GM23338 (cell line): ENCODE data around the gene MTA1. TPM values are rescaled to one million over a fixed set of nuclear protein-coding genes. Genes with fewer than 3 reads are reported as not detected.
A peak's percentile ranks its signal among the peaks of the same experiment; 100 is the strongest.

ENCODE experiments used
- ATAC-seq: fragments of 200-7000 bp; cut with Tn5 transposase; 3 replicates; pipeline ENCODE4 v1.9.1; 2020
- DNase-seq: peaks from one replicate; pipeline ENCODE4 v3.0.0-alpha.2; 2015; ENCODE audit warnings: low spot score
- H2AFZ ChIP-seq: fragments of 200-600 bp; sonication (generic); 2 replicates; pipeline ENCODE4 v1.8.0; 2016; ENCODE audit warnings: antibody characterized with exemption, mild to moderate bottlenecking, moderate library complexity
- H3F3A ChIP-seq: fragments of 200-600 bp; sonication (generic); replicated peaks from 2 replicates; pipeline ENCODE4 v1.8.0; 2017; ENCODE audit warnings: antibody characterized with exemption, mixed run types, low read depth
- H3K27ac ChIP-seq: fragments of 200-600 bp; sonication (generic); 2 replicates; pipeline ENCODE4 v1.6.1; 2016; ENCODE audit warnings: low read depth
- H3K27me3 ChIP-seq: fragments of 200-600 bp; sonication (generic); 2 replicates; pipeline ENCODE4 v1.8.0; 2016; ENCODE audit warnings: mild to moderate bottlenecking, mixed run types, moderate library complexity; ENCODE audit not compliant: insufficient read depth
- H3K36me3 ChIP-seq: fragments of 200-600 bp; sonication (generic); 2 replicates; pipeline ENCODE4 v1.8.0; 2016; ENCODE audit warnings: mild to moderate bottlenecking; ENCODE audit not compliant: insufficient read depth
- H3K4me1 ChIP-seq: fragments of 200-600 bp; sonication (generic); 2 replicates; pipeline ENCODE4 v1.8.0; 2016; ENCODE audit warnings: mild to moderate bottlenecking, moderate library complexity; ENCODE audit not compliant: insufficient read depth
- H3K4me2 ChIP-seq: fragments of 200-600 bp; sonication (generic); 2 replicates; pipeline ENCODE4 v1.7.1; 2017; ENCODE audit warnings: mixed run types
- H3K4me3 ChIP-seq: fragments of 200-600 bp; sonication (generic); 2 replicates; pipeline ENCODE4 v1.6.1; 2016; ENCODE audit warnings: mixed run types
- H3K79me2 ChIP-seq: fragments of 200-600 bp; sonication (generic); replicated peaks from 2 replicates; pipeline ENCODE4 v1.8.0; 2017; ENCODE audit warnings: mild to moderate bottlenecking; ENCODE audit not compliant: insufficient read depth
- H3K9me2 ChIP-seq: fragments of 200-600 bp; sonication (generic); 2 replicates; pipeline ENCODE4 v1.8.0; 2017; ENCODE audit not compliant: insufficient read depth
- H4K20me1 ChIP-seq: fragments of 200-600 bp; sonication (generic); replicated peaks from 2 replicates; pipeline ENCODE4 v1.8.0; 2017; ENCODE audit warnings: mild to moderate bottlenecking; ENCODE audit not compliant: insufficient read depth
- H3K27ac Mint-ChIP-seq: 2 replicates; pipeline ENCODE4 v1.8.0; 2020; ENCODE audit warnings: inconsistent platforms, mild to moderate bottlenecking, moderate library complexity, mixed read lengths
- H3K27me3 Mint-ChIP-seq: 3 replicates; pipeline ENCODE4 v1.8.0; 2022; ENCODE audit warnings: low read depth, mild to moderate bottlenecking, moderate library complexity, mixed read lengths, inconsistent platforms; ENCODE audit not compliant: insufficient read depth, poor library complexity
- H3K36me3 Mint-ChIP-seq: 3 replicates; pipeline ENCODE4 v1.8.0; 2021; ENCODE audit warnings: low read depth, mild to moderate bottlenecking, inconsistent platforms, moderate library complexity, mixed read lengths
- H3K4me1 Mint-ChIP-seq: 3 replicates; pipeline ENCODE4 v1.8.0; 2020; ENCODE audit warnings: mild to moderate bottlenecking, inconsistent platforms, mixed read lengths
- H3K4me3 Mint-ChIP-seq: 3 replicates; pipeline ENCODE4 v1.8.0; 2021; ENCODE audit warnings: moderate library complexity, mild to moderate bottlenecking, inconsistent platforms, mixed read lengths
- H3K9me3 Mint-ChIP-seq: 3 replicates; pipeline ENCODE4 v1.8.0; 2020; ENCODE audit warnings: moderate library complexity, mild to moderate bottlenecking, inconsistent platforms, mixed read lengths
- CREB1 ChIP-seq: fragments of 250-450 bp; sonication (Bioruptor Pico); IDR thresholded peaks from 2 replicates; pipeline ENCODE4 v1.5.0; 2020; ENCODE audit warnings: low read depth, mild to moderate bottlenecking, moderate library complexity
- CTCF ChIP-seq, 2 experiments: fragments of 200-600 bp in 1 of 2; sonication (generic) in 1 of 2; conservative IDR thresholded peaks; 2 replicates each; pipeline versions ENCODE4 v1.5.1 to v1.6.1; 2016 to 2017; ENCODE audit warnings: antibody characterized with exemption in 2 of 2, low read depth in 2 of 2, mild to moderate bottlenecking in 2 of 2, moderate library complexity in 1 of 2
- ETS1 ChIP-seq: IDR thresholded peaks from 2 replicates; pipeline ENCODE4 v1.6.1; 2016; ENCODE audit warnings: antibody characterized with exemption
- EZH2 ChIP-seq: fragments of 200-600 bp; sonication (generic); IDR thresholded peaks from one replicate; pipeline ENCODE4 v1.8.0; 2017; ENCODE audit warnings: antibody characterized with exemption, mild to moderate bottlenecking, low read depth; ENCODE audit not compliant: unreplicated experiment
- EZH2phosphoT487 ChIP-seq: fragments of 200-600 bp; sonication (generic); IDR thresholded peaks from one replicate; pipeline ENCODE4 v1.8.1; 2018; ENCODE audit warnings: antibody characterized with exemption; ENCODE audit not compliant: unreplicated experiment
- JUNB ChIP-seq: IDR thresholded peaks from one replicate; pipeline ENCODE4 v1.6.1; 2016; ENCODE audit warnings: antibody characterized with exemption; ENCODE audit not compliant: unreplicated experiment
- NANOG ChIP-seq: IDR thresholded peaks from 2 replicates; pipeline ENCODE4 v1.6.1; 2016; ENCODE audit warnings: antibody characterized with exemption, borderline replicate concordance
- POLR2AphosphoS5 ChIP-seq: IDR thresholded peaks from 2 replicates; pipeline ENCODE4 v1.6.1; 2016; ENCODE audit warnings: antibody characterized with exemption, low read depth
- REST ChIP-seq: IDR thresholded peaks from one replicate; pipeline ENCODE4 v1.6.1; 2018; ENCODE audit warnings: antibody characterized with exemption; ENCODE audit not compliant: unreplicated experiment
- STAT1 ChIP-seq: IDR thresholded peaks from one replicate; pipeline ENCODE4 v1.6.1; 2016; ENCODE audit warnings: antibody characterized with exemption; ENCODE audit not compliant: unreplicated experiment
- ZNF114 ChIP-seq: fragments of 250-450 bp; sonication (Bioruptor Pico); IDR thresholded peaks from 2 replicates; pipeline ENCODE4 v1.5.0; 2020; ENCODE audit warnings: mild to moderate bottlenecking, moderate library complexity
- ZNF331 ChIP-seq: fragments of 250-450 bp; sonication (Bioruptor Pico); IDR thresholded peaks from 2 replicates; pipeline ENCODE4 v1.5.0; 2020; ENCODE audit warnings: low read depth, mild to moderate bottlenecking, moderate library complexity
- ZNF462 ChIP-seq: fragments of 250-450 bp; sonication (Bioruptor Pico); IDR thresholded peaks from 2 replicates; pipeline ENCODE4 v1.5.0; 2020; ENCODE audit warnings: mild to moderate bottlenecking, moderate library complexity
- polyA plus RNA-seq: library from polyadenylated mRNA; unstranded; fragments of >200 nt; fragmentation: Nextera tagmentation; extraction: Ambion mirVana; gene quantifications from 2 replicates; pipeline ENCODE4 v1.2.1, GENCODE V29; 2016
- total RNA-seq: library from RNA; depleted of rRNA; stranded (reverse); fragments of >200 nt; shearing (Covaris generic); gene quantifications from 2 replicates; pipeline ENCODE4 v1.2.3, GENCODE V29; 2014

Gene MTA1
- total and polyA plus RNA-seq, 2 experiments from 2014 or later = 53.3 to 126 TPM

GRCh38 chr14:105425823-105426247, 6.2 kb downstream of the MTA1 start:
- Histone ChIP-seq H3K4me3 (no peak overlapping the region), H3K36me3 (no peaks in the 10 kb centered on the region), H3K79me2 (peaks cover 98% of the 10 kb centered on the region), H3K4me1 (peaks cover 8% of the 10 kb centered on the region), H3K4me2 (no peak overlapping the region), H2AFZ (no peak overlapping the region), H3F3A (no peaks in the 10 kb centered on the region), H3K27ac (no peak overlapping the region), H3K27me3 (no peaks in the 10 kb centered on the region), H3K9me2 (no peaks in the 10 kb centered on the region), H4K20me1 (peaks cover 71% of the 10 kb centered on the region)
- peaks cover 9% of the 10 kb centered on the region for H3K27me3 Mint-ChIP-seq
- ATAC-seq (peak; percentile 10; the same call in 2 of the 3 replicates), DNase-seq (no peak)
- no peaks in the 10 kb centered on the region; the same call in 2 of the 3 replicates for H3K9me3 Mint-ChIP-seq
- H3K4me1 Mint-ChIP-seq = peaks cover 11% of the 10 kb centered on the region
- H3K27ac Mint-ChIP-seq = no peak overlapping the region; the same call in 1 of the 2 replicates
- peaks cover 50% of the 10 kb centered on the region for H3K36me3 Mint-ChIP-seq
- H3K4me3 Mint-ChIP-seq = no peak overlapping the region
- TF ChIP-seq REST (no peak), EZH2 (no peak), CREB1 (CRISPR knock-in tag) (no peak), ETS1 (no peak), ZNF462 (CRISPR knock-in tag) (no peak), JUNB (no peak), ZNF114 (no peak), EZH2phosphoT487 (no peak), POLR2AphosphoS5 (no peak), STAT1 (no peak), NANOG (no peak), ZNF331 (CRISPR knock-in tag) (no peak), CTCF (conservative IDR thresholded peaks at IDR 0.05; ENCODE audit: low read depth in 2 of 2) (no peak)
